MG63 (cell line): ENCODE data around the gene DMXL1. TPM values are rescaled to one million over a fixed set of nuclear protein-coding genes. Genes with fewer than 3 reads are reported as not detected.
"Not testable (repeated sequence)": the region's sequence is repeated elsewhere in the genome, so short reads cannot be mapped to it uniquely, and the experiment has no call there.

Experiments
- DNase-seq: peaks from one replicate; pipeline ENCODE4 v3.0.0-alpha.2; 2020
- H3K27me3 ChIP-seq: fragments of 250-450 bp; sonication (Bioruptor Pico); 2 replicates; pipeline ENCODE4 v1.5.1; 2020; ENCODE audit warnings: mild to moderate bottlenecking, moderate library complexity
- H3K36me3 ChIP-seq: fragments of 250-450 bp; sonication (Bioruptor Pico); 2 replicates; pipeline ENCODE4 v1.5.1; 2020; ENCODE audit warnings: mild to moderate bottlenecking, moderate library complexity
- H3K4me3 ChIP-seq: fragments of 250-450 bp; sonication (Bioruptor Pico); 2 replicates; pipeline ENCODE4 v1.5.1; 2020; ENCODE audit warnings: mild to moderate bottlenecking, moderate library complexity
- H3K9me3 ChIP-seq: fragments of 250-450 bp; sonication (Bioruptor Pico); 2 replicates; pipeline ENCODE4 v1.5.1; 2020; ENCODE audit warnings: mild to moderate bottlenecking, moderate library complexity
- total RNA-seq: library from RNA; depleted of rRNA; stranded (reverse); fragments of >200 nt; shearing (Covaris generic); gene quantifications from 2 replicates; pipeline ENCODE4 v1.2.3, GENCODE V29; 2014; ENCODE audit warnings: low replicate concordance

DMXL1 gene
- total RNA-seq, 1 experiment from 2014 or later, result 18.5 TPM

DNA sequence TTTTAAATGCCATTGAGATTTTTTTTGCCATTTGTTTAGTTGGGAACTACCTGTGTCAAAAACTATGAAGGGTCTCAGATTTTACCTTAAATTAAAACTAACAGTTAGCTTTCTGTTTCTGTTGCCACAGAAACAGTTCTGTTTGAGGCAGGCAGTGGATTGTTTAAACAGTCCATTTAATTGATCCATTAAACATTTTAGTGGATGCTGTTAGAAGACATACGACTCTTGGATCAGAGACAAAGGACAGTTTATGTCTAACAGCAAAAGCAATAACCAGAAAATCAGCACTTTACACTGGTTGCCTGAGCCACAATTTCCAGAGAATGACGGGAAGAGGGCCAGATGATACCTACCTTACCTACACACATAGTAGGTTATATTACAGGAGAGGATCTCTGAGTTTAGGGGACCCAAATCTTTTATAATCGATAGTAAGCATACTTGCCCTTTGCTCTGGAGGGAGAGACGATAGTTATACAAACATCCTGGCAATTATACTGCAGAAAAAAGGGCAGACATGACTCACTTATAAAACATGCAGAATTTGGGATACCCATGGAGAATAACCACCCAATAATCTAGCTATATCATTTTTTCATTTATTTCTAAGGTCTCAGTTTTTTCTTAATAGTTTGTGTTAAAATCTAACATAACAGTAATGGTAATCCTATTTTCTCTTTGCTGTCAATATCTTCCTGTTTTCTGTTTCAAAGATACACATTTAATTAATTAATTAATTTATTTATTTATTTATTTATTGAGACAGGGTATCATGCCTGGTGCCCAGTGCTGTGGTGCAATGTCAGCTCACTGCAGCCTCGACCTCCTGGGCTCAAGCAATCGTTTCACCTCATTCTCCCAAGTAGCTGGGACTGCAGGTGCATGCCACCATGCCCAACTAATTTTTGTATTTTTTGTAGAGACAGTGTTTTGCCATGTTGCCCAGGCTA, 148.2 kb downstream of the DMXL1 start:
- no peaks in the 10 kb centered on the region for H3K36me3 ChIP-seq
- H3K27me3 ChIP-seq, result no peaks in the 10 kb centered on the region
- no peak overlapping the region for H3K4me3 ChIP-seq
- no peak for DNase-seq
- H3K9me3 ChIP-seq, result no peaks in the 10 kb centered on the region

DNA sequence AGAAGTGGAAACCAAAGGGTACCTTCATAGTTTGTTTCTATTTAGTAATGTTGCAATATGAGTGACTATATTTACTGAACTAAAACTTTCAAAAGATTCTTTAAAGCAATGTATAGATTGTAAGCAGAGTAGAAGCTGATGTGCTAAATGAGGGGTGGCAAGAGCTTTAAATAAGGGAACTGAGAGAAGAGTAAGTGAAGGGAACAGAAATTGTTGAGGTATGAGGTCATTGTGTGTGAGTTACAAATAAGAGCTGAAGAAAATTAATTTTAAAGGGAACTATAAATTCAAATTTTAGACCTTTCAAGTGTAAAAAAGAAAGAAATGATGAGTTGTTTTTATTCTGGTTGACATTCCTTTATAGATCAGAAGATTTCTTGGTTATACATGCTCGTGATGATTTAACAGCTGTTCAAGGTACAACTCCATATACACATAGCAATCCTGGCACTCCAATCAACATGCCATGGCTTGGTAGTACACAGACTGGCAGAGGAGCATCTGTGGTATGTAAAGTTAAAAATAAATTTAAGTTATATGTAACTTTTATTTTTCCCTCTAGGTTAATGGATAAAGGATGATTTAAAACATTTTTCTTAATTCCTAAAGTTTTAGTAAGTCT, 149.8 kb downstream of the DMXL1 start:
- H3K27me3 ChIP-seq, result no peaks in the 10 kb centered on the region
- no peak overlapping the region for H3K4me3 ChIP-seq
- H3K9me3 ChIP-seq, result no peaks in the 10 kb centered on the region
- DNase-seq, result no peak
- H3K36me3 ChIP-seq, result no peaks in the 10 kb centered on the region

DNA sequence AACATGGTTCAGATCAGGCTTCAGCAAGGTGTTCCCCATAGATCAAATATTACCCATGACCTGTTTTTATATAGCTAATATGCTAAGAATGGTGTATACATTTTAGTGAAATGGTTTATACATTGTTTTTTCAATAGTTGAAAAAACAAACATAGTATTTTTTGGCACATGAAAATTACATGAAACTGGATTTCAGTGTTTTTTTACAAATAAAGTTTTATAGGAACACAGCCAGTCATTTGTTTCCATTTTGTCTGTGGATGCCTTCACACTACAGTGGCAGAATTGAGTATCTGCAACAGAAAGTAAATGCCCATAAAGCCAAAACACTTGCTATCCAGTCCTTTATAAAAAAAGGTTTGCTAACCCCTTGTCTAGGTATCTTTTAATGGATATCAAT, 150.4 kb downstream of the DMXL1 start:
- Histone ChIP-seq H3K9me3 (no peaks in the 10 kb centered on the region), H3K36me3 (no peaks in the 10 kb centered on the region), H3K4me3 (no peak overlapping the region), H3K27me3 (no peaks in the 10 kb centered on the region)
- DNase-seq, result no peak

DNA sequence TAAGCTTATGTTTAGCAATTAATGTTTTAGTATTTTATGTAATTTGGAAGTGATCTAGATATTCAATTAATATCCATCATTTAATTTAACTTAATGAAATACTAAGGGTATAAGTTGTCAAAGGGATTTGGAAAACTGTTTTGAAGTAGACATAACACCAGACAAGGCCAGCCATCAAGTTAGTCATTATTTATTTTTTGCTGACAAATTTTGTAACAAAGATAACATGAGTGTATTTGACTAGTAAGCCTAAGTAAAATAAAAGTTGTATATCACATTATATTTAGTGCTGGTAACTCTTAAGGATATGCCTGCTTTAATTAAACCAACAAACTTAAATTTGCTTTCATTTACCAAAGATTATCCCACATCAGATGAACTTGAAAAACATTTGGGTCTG, 159.1 kb downstream of the DMXL1 start:
- DNase-seq, result no peak
- no peaks in the 10 kb centered on the region for H3K9me3 ChIP-seq
- no peak overlapping the region for H3K4me3 ChIP-seq
- no peaks in the 10 kb centered on the region for H3K36me3 ChIP-seq
- no peaks in the 10 kb centered on the region for H3K27me3 ChIP-seq

DNA sequence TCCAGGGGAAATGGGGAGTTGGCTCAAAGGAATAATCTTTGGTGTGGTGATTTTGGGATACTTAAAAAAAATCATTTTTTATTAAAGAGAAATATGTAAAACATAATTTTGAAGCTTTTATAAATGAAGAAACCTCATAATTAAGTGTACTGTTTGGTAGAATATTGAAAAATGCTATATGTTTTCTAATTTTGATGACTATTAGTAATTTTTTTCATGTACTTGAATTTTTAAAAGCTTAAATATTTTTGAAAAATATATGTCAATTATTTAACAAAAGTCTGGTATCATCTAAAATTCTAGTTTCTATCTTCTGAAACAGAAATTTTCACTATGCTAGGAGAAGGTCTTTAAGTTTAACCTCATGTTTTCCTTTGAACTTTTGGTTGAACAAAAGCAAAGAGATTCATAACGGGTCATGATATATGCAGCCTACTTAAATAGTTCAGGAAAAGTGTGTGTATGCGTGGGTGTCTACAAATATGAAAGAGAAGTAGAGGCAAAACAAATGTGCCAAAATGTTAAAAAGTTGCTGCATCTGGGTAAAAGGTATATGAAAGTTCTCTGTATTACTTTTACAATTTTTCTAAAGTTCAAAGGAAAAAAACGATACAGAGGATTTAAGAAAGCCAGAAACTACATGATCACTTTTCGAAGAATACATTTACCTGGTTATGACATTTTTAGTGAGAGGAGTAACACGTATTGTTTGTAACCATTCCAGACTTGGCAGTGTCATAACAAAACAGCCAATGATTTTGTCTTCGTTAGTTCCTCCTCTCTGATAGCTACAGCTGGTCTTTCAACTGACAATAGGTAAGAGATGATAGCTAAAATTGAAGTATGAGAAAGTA, 167.6 kb downstream of the DMXL1 start:
- DNase-seq, result no peak
- Histone ChIP-seq H3K9me3 (no peaks in the 10 kb centered on the region), H3K36me3 (no peaks in the 10 kb centered on the region), H3K27me3 (no peaks in the 10 kb centered on the region), H3K4me3 (no peak overlapping the region)

DNA sequence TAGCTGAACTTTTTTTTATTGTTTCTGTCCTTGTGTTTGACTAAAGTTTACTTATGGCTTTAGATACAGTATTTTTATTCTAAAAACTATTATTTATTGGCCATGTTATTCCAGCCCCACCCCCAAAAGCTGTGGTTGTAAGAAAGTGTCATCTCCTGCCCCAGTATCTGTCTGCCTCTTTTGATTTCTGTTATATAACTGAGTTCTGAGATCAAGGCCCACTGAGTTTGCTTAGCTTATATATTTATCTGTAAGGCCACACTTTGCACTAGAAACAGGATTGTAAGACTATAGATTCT, 168.2 kb downstream of the DMXL1 start:
- no peaks in the 10 kb centered on the region for H3K36me3 ChIP-seq
- no peak for DNase-seq
- no peaks in the 10 kb centered on the region for H3K27me3 ChIP-seq
- H3K4me3 ChIP-seq, result no peak overlapping the region
- no peaks in the 10 kb centered on the region for H3K9me3 ChIP-seq

DNA sequence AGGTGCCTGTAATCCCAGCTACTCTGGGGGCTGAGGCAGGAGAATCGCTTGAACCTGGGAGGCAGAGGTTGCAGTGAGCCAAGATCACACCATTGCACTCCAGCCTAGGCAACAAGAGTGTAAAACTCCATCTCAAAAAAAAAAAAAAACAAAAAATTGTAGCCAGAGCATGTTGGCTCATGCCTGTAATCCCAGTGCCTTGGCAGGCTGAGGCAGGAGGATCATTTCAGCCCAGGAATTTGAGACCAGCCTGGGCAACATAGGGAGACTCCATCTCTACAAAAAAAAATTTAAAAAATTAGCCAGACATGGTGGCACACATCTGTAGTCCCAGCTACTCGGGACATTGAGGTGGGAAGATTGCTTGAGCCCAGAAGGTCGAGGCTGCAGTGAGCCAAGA, 168.9 kb downstream of the DMXL1 start:
- not testable (repeated sequence) for H3K36me3 ChIP-seq, H3K9me3 ChIP-seq, DNase-seq, H3K27me3 ChIP-seq, H3K4me3 ChIP-seq

DNA sequence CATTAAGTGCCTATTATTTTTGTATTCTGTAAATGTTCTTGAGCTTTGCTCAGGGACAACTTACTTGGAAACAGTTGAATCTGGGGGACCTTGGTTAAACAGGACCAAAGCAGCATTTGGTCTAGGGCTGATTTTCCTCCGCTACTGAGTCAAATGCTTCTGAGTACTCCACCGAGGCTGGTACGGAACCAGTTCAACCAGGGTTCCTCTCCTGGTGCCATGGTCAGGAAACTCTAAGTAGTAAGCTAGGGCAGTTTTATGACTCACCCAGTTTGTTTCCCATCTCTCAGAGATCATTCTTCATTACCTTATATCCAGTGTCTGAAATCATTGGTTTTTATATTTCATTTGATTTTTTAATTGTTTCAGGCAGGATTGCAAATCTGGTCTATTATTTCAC, 173.0 kb downstream of the DMXL1 start:
- no peak overlapping the region for H3K4me3 ChIP-seq
- DNase-seq, result no peak
- H3K9me3 ChIP-seq, result no peaks in the 10 kb centered on the region
- no peaks in the 10 kb centered on the region for H3K27me3 ChIP-seq
- no peaks in the 10 kb centered on the region for H3K36me3 ChIP-seq

DNA sequence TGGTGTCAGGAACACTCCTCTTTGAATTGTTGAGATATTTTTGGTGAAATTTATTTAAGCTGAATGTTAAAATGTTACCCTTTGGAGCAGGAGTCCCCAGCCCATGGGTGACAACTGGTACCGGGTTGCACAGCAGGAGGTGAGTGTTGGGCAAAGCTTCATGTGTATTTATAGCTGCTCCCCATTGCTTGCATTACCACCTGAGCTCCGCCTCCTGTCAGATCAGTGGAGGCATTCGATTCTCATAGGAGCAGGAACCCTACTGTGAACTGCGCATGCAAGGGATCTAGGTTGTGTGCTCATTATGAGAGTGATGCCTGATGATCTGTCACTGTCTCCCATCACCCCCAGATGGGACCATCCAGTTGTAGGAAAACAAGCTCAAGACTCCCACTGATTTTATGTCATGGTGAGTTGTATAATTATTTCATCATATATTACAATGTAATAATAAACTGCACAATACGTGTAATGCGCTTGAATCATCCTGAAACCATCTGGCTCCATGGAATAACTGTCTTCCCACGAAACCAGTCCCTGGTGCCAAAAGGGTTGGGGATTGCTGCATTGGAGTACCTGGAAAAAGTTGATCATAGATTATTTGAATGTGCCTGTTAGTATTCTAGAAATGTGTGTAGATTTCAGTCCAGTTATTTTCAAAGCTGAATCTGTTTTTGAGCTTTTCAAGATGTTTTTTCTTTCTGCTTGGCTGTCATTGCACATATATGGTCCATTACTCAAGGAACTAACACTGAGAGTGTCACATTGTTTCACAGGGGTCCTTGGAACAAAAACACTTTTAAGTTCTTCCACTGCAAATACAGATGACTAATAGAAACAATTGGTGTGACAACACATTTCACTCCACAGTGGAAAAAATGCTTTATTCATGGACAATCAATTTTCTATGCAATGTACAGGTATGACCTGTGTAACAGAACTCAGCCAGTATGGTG, 180.3 kb downstream of the DMXL1 start:
- DNase-seq, result no peak
- Histone ChIP-seq H3K4me3 (no peak overlapping the region), H3K9me3 (peaks cover 2% of the 10 kb centered on the region; the same call in 1 of the 2 replicates), H3K36me3 (no peaks in the 10 kb centered on the region; the same call in 1 of the 2 replicates), H3K27me3 (no peaks in the 10 kb centered on the region)

DNA sequence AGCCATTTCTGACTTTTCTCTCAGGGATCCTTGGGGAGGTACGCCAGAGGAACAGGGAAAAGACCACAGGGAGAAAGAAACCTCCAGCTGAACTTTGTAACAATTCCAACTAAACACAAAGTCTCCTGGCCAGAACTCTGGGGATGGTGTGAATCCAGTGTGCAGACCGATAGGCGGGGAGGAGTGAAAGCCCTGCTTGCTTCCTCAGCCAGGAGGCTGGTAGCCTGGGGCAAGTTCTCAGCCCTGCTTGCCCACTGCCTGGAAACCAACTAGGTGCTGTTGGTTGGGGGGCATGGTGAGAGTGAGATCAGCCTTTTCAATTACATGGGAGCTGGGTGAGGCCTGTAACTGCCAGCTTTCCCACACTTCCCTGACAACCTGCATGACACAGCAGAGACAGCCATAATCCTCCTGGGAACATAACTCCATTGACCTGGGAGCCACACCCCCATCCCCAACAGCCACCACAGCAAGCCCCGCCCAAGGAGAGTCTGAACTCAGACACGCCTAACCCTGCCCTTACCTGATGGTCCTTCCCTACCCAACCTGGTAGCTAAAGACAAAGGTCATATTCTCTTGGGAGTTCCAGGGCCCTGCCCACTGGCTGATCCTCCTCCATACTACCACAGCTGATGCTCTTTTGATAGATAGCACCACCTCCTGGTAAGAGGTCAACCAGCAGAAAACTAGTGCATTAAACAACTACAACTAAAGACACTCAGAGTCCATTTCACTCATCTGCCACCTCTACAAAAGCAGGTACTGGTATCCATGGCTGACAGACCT, 184.9 kb downstream of the DMXL1 start:
- DNase-seq, result no peak
- H3K9me3 ChIP-seq, result peaks cover 9% of the 10 kb centered on the region
- H3K27me3 ChIP-seq, result no peaks in the 10 kb centered on the region
- no peaks in the 10 kb centered on the region for H3K36me3 ChIP-seq
- H3K4me3 ChIP-seq, result no peak overlapping the region

DNA sequence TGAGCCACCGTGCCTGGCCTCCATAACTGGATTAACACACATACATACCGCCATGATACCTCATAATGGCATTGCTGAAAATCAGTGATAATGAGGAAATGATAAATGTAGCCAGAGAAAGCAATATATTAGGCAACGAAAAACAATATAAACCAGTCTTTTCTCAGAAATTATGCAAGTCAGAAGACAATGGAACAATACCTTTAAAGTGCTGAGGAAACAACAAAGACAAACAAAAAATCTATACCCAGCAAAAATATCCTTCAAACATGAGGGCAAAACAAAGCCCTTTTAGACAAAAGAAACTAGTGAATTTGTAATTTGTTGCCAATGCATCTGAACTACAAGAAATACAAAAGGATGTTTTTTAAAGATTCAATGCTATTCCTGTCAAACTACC, 186.7 kb downstream of the DMXL1 start:
- peaks cover 11% of the 10 kb centered on the region for H3K9me3 ChIP-seq
- DNase-seq, result no peak
- no peaks in the 10 kb centered on the region for H3K27me3 ChIP-seq
- no peaks in the 10 kb centered on the region for H3K36me3 ChIP-seq
- no peak overlapping the region for H3K4me3 ChIP-seq

DNA sequence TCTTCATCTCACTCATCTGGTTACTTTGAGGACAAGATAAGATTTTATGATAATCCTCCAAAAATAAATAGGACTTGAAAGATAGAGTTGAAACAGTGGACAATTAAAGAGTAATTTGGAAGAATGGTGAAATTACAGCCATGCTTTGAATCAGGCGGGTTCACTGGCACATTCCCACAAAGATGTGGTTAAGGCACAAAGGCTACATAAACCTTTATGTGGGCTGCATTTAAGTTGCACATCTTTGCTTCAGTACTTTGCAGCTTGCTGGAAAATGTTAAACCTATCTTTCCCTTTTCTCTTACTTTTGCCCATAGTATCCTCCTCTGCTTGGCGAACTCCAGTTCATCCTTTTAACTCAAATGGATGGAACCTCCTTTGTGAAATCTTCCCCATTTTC, 192.8 kb downstream of the DMXL1 start:
- no peak for DNase-seq

DNA sequence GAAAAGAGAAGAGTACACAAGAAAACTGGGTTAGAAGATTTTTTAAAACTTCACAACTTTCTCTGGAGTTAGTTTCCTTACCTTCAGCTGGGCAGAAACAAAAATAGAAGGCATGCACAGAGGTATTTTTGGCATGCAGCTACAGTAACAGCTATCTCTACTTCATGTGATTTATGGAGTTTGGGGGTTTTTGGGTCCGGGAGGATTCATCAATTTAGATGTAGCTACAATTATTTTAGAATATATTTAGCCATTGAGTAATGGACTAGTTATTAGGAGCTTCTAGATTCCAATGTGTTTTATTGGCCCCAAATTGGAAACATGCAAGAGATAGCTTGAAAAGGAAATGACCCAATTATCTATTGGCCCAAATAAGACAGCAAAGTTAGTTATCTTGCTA, 193.3 kb downstream of the DMXL1 start:
- peaks cover 6% of the 10 kb centered on the region; the same call in 1 of the 2 replicates for H3K9me3 ChIP-seq
- H3K27me3 ChIP-seq, result no peaks in the 10 kb centered on the region
- no peak for DNase-seq
- no peaks in the 10 kb centered on the region for H3K36me3 ChIP-seq
- no peak overlapping the region for H3K4me3 ChIP-seq

More for the DNA sequence above, 192.8 kb downstream of the DMXL1 start:
- no peaks in the 10 kb centered on the region for H3K27me3 ChIP-seq
- H3K36me3 ChIP-seq, result no peaks in the 10 kb centered on the region
- peaks cover 6% of the 10 kb centered on the region for H3K9me3 ChIP-seq
- no peak overlapping the region for H3K4me3 ChIP-seq

DNA sequence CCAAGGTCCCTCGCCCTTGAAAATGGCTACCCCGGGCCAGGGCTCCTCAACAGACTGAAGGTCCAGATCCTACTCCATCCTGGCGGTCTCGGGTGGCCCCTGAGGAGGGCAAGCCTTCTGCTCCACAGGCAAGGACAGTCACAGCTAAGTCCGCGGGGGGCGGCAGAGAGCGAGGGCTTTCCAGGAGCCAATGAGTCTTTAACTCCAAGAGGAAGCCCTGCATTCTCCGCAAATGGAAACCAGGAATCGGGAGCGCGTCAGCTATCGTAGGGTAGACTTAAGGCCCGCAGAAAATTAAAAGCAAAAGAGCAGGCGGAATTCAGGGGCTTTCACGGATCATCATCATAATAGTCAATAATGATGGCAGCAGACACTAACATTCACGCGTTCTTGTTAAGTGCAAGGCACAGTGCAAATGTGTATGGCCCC, 197.1 kb downstream of the DMXL1 start:
- DNase-seq, result peak; percentile 98
- Histone ChIP-seq H3K9me3 (peaks cover 3% of the 10 kb centered on the region), H3K27me3 (no peaks in the 10 kb centered on the region), H3K4me3 (peak overlapping the region; percentile 75), H3K36me3 (no peaks in the 10 kb centered on the region)

DNA sequence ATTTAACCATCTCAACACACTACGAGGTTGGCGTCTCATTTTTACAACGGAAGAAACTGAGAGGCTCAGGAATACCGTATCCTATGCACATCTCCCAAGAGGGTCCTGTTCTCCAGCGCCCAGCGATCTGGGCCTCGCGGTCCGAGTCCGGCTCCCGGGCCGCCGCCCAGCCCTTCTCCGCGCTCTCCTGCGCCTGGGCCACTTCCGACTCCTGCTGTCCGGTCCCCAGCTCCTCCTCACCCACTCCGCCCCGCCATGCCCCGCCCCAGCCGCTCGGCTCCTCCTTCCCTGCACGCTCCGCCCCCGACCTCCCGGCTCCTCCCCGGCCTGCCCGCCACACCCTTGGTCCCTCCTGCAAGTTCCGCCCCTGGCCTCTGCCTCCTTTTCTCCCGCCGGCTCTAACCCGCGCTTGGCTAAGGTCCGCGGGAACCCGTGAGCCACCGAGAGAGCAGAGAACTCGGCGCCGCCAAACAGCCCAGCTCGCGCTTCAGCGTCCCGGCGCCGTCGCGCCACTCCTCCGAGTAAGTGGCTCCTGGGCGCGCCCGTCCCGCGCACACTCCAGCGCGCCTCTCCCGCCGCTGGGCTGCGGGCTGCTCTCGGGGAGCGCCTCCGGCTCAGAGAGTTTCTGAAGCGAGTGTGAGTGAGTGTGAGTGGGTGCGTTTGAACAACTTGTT, 197.6 kb downstream of the DMXL1 start:
- Histone ChIP-seq H3K36me3 (no peaks in the 10 kb centered on the region), H3K9me3 (no peaks in the 10 kb centered on the region; the same call in 1 of the 2 replicates), H3K27me3 (no peaks in the 10 kb centered on the region), H3K4me3 (peak overlapping the region; percentile 75)
- peak; percentile 97 for DNase-seq
